ENCODE measurements around the gene CMSS1.

CMSS1 gene

GRCh38 chr3:100150473-100150872 is 332.8 kb downstream of the CMSS1 start:
- no peak for DNase-seq

- no peak for DNase-seq
These were observed 333.5 kb downstream of the CMSS1 start for GRCh38 chr3:100151024-100151707.

GRCh38 chr3:100154171-100154570 is 336.5 kb downstream of the CMSS1 start:
- no peak for DNase-seq

GRCh38 chr3:100155128-100155527 is 337.5 kb downstream of the CMSS1 start:
- no peak for DNase-seq

- no peak for DNase-seq
These were observed 337.9 kb downstream of the CMSS1 start for GRCh38 chr3:100155590-100155989.

GRCh38 chr3:100157685-100158084 is 340.0 kb downstream of the CMSS1 start:
- no peak for DNase-seq

GRCh38 chr3:100158918-100159330 is 341.3 kb downstream of the CMSS1 start:
- DNase-seq: no peak

GRCh38 chr3:100159331-100160153 is 341.9 kb downstream of the CMSS1 start:
- no peak for DNase-seq

GRCh38 chr3:100160521-100160920 is 342.9 kb downstream of the CMSS1 start:
- no peak for DNase-seq

GRCh38 chr3:100163787-100164186 is 346.1 kb downstream of the CMSS1 start:
- DNase-seq: no peak

GRCh38 chr3:100164743-100165142 is 347.1 kb downstream of the CMSS1 start:
- no peak for DNase-seq

GRCh38 chr3:100165926-100166550 is 348.4 kb downstream of the CMSS1 start:
- DNase-seq: no peak

GRCh38 chr3:100169201-100169920 is 351.7 kb downstream of the CMSS1 start:
- DNase-seq: no peak

- no peak for DNase-seq
These were observed 352.8 kb downstream of the CMSS1 start for GRCh38 chr3:100170486-100170885.

- DNase-seq: no peak
These were observed 353.7 kb downstream of the CMSS1 start for GRCh38 chr3:100171211-100171914.

- DNase-seq: no peak
These were observed 356.3 kb downstream of the CMSS1 start for GRCh38 chr3:100173961-100174360.

- no peak for DNase-seq
These were observed 358.1 kb downstream of the CMSS1 start for GRCh38 chr3:100175637-100176280.

GRCh38 chr3:100179692-100180349 is 362.2 kb downstream of the CMSS1 start:
- no peak for DNase-seq

- no peak for DNase-seq
These were observed 366.0 kb downstream of the CMSS1 start for GRCh38 chr3:100183608-100184125.

GRCh38 chr3:100184948-100185570 is 367.4 kb downstream of the CMSS1 start:
- no peak for DNase-seq
